ENCODE measurements around the gene MYO5C.
A peak's percentile ranks its signal among the peaks of the same experiment; 100 is the strongest.

MYO5C gene

DNA sequence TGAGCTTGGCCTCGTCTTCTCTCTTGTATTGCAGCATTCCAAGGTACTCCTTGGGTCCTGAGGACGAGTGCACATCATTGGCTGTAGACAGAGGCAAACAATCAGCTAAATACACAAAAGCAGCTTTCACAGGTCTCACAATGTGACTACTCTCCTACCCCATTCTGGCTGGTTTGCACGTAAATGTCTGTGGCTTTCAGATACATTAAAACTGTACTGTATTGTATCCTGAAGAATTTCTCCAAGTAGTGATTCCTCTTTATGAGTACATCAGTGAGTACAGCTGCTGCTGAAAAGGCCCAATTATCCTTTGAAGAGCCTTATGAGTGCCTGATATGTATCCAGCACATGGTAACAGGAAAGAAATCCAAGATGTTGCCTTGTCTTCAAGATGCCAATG lies 82.4 kb downstream of the MYO5C start:
- DNase-seq (ENCODE audit: low read depth): no peak

DNA sequence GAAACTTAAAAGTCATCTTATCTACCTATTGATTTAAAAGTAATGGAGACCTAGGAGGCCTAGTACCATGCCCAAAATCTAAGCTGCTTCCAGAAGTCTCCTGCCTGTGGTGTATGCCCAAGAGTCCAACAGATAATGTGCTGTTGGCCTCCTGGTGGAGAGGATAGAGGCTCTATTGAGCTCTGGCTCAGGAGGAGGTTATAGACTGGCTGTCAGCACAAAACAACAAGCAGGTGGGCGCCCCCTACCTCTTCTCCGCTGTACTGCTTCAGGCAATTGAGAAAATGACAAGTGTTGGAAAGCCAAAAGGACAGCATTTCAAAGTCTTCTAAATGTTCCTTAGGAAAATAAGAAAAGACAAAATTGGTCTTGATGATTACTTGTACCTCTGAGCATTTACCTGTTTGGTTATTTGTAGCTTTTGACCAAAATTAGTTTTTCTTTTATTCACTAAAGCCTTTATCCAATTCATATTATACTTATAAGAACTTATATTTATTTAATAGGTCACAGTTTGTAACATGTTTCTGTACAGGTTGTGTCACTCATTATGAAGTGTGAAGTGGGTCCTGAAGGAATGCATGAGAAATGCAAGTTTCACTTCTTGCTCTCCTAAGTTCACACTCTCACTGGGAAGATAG lies 87.2 kb downstream of the MYO5C start:
- DNase-seq (ENCODE audit: low read depth): peak; percentile 56

DNA sequence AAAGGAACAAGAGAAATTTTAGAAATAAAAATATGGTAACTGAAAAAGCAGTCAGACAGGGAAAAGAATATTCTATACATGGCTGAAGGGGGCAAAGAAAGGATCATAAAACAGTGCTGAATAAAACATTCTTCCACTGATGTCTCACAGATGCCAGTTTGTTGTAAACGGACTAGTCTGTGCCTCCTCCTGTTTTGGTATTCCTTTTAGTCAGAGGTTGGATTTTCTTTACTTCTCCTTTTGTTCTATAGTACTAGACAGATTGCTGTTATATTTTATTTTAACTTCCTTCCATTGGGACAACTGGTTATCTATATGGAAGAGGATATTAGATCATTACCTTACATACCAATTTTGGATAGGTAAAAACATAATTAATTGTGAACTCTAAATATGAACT lies 88.4 kb downstream of the MYO5C start:
- DNase-seq (ENCODE audit: low read depth): no peak

DNA sequence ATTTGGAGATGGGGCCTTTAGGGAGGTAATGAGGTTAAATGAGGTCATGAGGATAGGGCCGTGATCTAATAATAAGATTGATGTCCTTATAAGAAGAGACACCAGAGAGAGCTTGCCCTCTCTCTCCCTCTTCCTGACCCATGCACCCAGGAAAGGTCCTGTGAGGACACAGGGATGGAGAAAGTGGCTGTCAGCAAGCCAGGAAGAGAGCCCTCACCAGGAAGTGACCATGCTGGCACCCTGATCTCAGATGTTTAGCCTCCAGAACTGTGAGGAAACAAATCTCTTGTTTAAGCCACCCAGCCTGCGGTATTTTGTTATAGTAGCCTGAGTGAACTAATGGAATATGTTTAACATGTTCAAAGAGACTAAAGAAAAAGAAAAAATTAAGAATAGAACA lies 89.2 kb downstream of the MYO5C start:
- no peak for DNase-seq (ENCODE audit: low read depth)

DNA sequence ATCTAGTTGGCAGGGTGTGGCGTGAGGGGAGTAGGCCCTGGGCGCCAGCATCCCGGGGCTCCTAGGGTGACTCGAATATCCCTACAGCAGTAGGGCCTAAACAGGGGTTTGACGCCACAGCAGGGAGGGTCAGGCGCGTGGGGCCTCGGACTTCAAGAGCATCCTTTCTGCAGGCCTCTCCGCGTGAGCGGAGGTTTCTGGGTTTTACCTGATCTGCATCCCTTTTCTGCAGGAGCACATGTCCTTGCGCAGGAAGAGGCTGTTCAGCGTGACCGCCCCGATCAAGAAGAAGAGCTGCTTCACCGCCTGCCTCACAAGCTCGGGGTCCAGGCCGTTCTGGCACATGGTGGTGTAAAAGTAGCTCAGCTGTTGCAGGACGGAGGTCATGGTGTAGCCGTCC lies 90.9 kb downstream of the MYO5C start:
- DNase-seq (ENCODE audit: low read depth): no peak

DNA sequence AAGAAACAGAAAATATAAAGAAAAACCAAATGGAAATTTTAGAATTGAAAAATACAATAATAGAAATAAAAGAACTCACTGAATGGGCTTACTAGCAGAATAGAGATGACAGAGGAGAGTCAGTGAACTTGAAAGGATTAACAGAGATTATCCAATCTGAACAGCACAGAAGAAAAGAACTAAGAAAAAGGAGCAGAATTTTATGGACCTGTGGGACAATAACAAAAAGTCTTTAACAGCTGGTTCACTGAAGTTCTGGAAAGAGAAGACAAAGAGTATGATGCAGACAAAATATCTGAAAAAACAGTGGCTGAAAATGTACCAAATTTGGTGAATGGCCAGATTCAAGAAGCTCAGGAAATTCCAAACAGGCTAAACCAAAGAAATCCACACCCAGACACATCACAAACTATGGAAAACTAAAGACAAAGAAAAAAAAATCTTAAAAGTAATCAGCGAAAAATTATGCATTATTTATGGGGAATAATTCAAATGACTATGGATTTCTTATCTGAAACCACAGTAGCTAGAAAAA lies 94.7 kb downstream of the MYO5C start:
- no peak for DNase-seq (ENCODE audit: low read depth)

DNA sequence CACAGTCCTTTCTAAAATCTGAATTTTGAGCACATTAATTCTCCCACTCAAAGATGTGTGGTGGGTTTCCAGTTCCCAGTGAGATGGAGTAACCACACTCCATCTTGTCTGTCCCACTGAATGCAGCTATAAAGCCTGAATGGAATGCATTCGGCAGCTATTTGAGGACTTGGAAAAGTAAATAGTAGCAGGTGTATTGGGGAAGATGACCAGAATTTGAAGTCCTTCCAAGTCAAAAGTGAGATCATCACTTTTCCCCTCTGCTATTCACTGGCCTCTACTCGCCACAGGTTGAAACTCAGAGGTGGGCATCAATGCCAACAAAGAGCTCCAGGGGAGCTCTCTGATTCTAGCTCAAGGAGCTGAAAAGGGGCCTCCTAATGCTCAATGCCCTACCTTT lies 96.3 kb downstream of the MYO5C start:
- no peak for DNase-seq (ENCODE audit: low read depth)

DNA sequence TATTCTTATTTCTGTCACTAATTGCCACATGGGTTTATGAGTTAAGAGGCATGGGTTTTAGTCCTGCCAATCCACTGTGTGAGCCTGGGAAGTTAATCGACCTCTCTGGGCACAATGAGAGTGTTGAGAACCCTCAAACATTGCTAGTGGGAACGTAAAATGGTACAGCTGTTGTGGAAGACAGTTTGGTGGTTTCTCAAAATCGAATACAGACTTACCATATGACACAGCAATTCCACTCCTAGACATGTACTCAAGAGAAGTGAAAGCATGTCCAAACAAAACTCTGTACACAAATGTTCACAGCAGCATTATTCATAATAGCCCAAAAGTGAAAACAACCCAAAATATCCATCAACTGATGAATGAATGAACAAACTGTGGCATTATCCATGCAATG lies 98.7 kb downstream of the MYO5C start:
- DNase-seq (ENCODE audit: low read depth): no peak

DNA sequence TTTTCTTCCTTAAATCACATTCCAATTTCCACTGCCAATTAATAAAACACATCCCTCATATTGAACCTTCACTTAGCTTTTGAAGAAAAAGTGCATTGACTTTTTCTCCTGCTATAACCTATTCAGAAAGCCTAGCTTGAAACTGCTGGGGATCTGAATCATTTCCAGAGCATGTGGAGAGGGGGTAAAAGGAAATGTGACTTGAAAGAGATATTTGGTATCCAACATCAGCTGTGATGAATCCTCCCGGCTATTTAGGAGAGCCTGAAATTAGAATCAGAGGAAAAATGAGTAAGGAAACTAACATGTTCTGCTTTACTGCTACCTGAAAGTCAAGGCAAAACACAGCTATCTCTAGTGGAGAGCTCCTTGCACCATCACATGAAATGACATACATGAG lies 101.8 kb downstream of the MYO5C start:
- no peak for DNase-seq (ENCODE audit: low read depth)

DNA sequence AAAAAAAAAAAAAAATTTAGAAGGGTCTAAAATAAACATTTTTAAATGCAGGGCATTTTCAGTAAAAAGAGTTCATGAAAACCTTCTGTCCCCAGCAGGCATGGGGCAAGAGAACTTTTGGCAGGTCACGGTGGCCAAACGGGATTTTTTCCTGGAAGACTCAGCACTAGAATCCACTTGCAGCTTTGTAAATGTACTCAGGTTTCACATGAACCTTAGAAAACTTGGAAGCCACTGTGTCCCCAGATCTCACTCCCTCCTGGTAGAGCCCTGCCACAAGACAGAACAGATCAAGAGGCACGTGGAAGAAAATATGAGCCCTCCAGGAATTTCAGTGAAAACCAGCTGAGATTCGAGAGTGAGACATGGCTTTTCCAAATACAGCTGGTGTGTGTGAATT lies 102.3 kb downstream of the MYO5C start:
- DNase-seq (ENCODE audit: low read depth): no peak

DNA sequence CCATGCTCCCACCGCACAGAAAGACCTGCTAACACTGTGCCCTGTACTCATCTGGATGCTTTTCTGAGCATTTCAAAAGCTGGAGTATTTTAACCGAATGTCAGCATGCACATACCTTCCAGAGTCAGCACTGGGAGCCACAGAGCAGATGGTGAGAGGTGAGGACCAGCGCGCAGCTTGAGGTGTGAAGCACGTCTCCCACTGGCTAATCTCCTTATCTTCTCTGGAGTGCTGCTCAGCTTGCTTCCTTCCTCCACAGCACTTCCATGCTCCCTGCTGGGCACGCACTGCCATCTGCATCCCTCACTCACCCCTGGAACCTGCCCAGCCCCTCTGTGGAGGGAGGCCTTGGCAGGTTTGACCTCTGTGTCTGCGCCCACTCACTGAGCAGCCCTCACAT lies 104.4 kb downstream of the MYO5C start, which contains the start of gene GNB5:
Gene GNB5, minus strand, starts transcription at position 186 of the 400 bp plus-strand sequence. CDS start 6,716 bp downstream, outside the sequence.
- DNase-seq (ENCODE audit: low read depth): no peak

DNA sequence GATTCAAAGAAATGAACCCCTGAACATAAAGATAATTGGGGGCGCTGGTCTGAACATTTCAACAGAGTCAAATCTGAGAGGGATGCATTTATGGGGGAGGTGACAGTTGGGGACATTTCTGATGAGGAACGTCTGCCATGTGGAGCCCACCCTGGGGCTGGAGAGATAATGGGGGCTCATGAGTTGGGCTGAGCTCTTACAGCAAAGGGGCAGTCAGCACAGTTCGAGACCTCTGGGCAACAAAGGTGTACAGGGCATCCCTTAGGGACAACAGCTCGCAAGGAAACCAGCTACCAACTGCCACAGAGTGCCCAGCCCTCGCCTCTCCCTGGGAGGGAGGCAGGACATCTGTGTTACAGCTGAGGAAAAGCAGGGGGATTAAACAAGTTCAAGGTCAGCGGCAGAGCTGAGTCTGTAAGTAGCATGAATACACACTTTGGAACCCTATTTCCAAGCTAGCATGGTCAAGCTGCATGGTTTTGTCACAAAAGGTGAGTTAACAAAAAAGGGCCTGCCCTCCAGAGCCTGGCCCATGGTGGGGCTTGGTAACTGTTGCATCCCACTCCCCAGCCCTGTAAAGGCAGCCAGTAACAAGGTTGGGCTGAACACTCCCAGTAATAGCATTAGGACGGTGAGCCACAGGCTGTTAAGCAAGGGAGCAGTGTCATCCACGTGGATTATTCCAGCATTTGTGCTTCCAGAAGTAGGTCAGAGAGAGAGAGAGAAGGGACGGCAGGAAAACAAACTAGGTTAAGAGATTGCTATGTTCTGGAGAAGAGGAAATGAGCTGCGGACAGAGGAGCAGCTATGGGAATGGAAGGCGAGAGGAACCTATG lies 108.7 kb downstream of the MYO5C start:
- no peak for DNase-seq (ENCODE audit: low read depth)

DNA sequence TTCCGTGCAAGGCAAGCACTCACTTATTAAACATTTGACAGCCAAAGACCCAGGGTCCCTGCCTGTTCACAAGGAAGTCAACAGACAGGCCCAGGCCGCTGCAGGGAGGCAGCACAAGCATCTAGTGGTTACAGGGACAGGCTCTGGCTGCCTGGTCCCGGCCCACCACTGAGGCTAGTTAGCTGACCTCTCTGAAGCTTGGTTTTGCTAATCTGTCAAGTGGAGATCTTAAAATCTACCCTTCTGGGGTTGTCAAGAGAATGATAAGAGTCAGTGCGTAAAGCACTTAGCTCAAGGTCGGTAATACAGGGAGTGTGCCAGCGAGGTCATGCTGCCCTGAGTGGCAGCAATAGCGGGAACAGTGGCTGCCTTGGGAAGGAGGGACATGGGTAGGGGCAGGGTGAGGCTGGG lies 110.4 kb downstream of the MYO5C start:
- no peak for DNase-seq (ENCODE audit: low read depth)

DNA sequence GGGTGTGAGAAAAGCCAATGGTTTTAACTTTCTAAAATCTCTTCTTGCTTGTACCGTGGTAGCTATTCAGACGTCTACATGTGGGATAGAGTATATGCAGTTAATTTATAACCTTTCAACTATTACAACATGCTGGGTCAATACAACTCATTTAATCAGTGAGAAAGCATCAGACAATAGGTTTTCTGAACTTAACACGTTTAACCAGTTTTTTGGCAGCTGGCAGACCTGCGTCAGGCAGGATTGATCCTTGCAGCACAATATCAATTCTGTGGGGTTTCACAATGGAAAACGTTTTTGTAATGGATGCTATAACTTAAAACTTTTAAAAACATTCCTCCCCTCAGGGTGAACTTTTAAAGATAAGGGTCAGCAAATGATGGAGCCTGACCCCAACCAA lies 110.9 kb downstream of the MYO5C start:
- no peak for DNase-seq (ENCODE audit: low read depth)

DNA sequence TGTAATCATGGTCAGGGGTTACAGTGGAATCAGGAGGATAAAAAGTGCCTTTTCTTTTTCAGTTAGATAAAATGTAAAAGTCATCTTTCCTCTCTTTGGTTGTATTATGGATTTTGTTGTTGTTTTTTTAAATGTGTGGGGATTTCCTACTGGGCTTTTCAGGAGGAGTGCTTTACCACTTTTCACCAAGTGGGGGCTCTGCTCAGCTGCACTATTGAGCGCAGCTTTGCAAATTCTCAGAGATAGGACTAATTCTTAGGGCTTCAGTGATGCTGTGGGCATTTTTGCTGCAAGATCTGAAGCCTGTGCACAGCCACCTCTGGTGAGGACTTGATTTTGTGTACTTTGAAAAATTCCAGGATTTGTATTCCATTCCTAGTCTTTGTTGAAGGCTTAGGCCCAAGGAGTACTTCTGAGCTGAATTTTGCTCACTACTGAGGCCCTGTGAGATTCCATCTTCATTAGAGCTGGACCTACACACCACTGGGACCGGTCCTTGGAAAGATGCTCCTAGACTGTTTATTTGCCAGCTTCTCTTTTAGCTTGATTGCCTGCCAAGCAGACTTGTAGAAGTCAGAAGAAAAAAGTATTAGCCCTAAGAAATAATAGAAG lies 111.9 kb downstream of the MYO5C start:
- DNase-seq (ENCODE audit: low read depth): no peak

DNA sequence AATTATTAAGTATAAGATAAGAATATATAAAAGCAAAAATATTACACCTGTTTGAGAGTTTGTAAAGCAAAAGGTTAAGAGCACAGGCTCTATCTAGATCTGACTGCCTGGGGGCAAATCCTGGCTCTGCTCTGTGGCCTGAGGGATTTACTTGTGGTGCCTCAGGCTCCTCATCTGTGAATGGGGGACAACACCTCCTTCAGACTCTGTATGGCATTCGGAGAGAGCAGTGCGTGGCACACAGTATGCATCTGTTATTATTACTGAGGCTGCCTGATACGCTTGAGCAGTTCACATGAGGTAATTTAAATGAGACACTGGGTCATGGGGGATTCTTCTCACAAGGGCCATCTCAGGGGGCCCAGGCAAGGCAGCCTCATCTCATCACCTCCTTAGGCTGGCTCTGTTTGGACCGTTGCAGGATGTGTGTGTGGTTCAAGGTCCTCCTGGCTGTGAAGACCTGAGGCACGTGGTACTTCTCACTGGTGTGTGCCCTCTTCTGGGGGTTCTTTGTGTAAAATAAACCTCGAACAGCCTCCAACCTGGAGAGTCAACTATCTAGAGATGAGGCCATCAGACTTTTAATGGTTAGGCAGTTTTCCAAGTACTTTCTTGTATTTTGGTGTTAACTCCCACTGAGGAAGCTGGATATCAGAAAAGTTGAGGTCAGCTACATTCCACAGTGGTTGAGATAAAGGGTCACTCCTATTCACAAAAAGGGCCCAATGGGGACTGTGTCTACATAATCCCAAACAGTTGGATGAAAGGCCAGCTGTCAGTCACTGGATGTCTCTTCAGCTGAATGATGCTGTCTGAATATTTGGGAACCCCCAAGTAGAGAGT lies 113.4 kb downstream of the MYO5C start:
- no peak for DNase-seq (ENCODE audit: low read depth)

DNA sequence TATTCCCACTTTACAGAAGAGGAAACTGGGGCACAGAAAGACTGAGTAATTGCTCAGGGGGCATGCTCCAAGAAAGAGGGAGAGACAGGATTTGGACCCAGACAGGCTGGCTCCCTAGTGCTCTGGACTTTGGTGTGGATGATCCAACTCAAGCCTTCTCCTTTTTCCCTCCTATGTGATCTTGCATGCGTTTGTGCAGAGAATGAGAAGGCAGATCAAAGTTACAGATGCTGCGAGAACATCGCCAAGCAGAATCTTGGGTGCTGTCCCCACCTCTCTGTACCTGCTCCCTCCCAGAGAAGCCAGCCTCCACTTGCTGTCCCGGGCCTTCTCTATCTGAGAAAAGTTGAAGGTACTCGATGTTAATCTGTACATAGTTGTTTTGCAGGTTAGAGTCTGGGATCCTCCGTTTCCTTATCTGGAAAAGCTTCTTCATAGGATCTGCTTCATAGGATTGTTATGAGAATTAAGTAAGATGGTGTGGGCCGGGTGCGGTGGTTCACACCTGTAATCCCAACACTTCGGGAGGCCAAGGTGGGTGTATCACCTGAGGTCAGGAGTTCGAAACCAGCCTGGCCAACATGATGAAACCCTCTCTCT lies 114.7 kb downstream of the MYO5C start:
- no peak for DNase-seq (ENCODE audit: low read depth)

DNA sequence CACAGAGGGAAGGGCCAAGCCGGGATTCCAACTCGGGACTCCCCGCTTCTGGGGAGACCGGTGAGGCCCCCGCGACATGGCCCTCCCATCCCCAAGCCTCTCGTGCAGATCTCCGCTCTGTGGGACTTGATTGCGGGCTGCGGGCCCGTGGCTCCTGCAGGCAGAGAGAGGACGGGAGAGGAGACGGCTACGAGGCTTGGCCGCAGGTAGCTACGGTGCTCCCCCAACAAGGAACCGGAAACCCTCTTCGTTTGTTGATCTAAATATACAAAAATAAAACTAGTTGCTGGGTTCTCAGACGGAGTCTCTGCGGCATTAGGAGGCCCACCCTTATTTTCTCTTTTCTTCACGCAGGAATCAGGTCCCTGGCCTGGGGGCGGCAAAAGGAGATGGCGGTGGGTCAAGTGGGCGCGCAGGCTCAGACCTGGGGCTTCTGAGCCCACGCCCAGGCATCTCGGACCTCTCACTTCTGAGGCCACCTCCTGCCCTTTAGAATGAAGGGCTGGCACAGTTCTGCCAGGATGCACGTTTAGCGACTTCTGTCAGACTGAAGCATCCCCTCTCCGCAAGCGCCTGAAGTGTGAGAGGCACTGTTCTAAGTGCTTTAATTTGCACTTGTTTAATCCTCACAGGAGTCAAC lies 115.3 kb downstream of the MYO5C start:
- DNase-seq (ENCODE audit: low read depth): no peak

DNA sequence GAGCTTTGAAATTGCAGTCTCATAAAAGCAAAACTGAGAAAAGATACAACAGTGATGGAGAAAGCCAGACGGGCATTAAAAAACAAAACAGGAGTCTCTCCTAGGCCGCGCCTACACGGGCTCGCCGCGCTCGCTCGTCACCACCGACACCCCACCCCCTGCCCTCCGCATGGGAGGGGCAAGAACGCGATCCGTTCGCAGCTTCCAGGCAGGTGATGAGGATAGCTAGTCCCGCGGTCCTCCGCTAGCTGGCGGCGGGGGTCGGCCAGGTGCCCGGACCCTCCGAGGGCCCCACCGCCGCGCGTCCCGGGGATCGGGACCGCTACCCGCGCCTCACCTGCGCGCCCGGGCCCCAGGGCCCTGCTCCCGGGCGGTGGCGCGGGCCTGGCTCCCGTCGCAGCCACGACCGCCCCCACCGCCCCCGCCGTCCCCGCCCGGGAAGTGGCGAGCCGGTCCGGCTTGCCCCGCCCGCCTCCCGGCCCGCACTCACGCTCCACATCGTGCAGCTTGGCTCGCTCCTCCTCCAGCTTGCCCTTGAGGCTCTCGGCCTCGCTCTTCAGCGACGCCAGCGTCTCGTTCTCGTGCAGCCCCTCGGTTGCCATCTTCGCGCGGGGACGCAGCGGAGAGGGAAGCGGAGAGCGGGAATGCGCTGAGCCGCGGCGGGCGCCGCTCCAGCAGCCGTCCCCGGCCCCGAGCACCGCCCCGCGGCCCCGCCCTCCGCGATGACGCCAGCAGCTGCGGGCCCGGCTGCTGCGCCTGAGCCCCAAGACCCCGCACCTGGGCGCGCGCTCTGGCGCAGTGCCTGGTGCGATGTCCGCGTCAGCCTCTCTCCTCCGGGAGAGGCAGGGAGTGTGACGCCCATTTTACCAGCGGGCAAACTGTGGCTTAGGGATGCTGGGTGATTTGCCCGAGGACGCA lies 116.1 kb downstream of the MYO5C start:
- peak; percentile 80 for DNase-seq (ENCODE audit: low read depth)

DNA sequence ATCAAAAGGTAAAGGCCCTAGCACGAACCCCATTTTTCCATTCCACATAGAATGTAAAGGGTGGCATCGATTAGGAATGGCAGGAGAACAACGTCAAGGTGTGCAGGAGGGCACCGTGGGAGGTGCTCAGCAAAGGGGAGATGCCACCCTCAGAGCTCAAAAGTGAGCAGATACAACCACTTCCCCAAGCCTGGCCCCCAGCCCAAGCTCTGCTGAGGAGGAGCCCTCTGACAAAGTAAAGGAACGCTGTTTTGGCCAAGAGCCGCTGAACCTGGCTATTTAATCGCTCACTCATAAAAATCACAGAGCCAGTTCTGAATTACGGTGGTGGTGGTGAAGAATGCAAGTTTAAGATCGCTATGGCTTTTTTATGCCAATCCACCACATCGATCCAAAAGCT lies 116.8 kb downstream of the MYO5C start:
- no peak for DNase-seq (ENCODE audit: low read depth)

Data from stimulated activated CD8-positive, alpha-beta memory T cell treated with anti-CD3 and anti-CD28 coated beads, Interleukin-15, amount 100 ng/mL, for 1 hour (primary cell).